ENCODE measurements around the gene CFAP46. TPM values are rescaled to one million over a fixed set of nuclear protein-coding genes. Genes with fewer than 3 reads are reported as not detected.

Gene CFAP46
- total and polyA plus RNA-seq, 10 of the 15 experiments (the other 5 are each of a cell fraction or from before 2014, with no cell fraction given) = 0.01 to 0.18 (median 0.03) TPM; not detected in 7

DNA sequence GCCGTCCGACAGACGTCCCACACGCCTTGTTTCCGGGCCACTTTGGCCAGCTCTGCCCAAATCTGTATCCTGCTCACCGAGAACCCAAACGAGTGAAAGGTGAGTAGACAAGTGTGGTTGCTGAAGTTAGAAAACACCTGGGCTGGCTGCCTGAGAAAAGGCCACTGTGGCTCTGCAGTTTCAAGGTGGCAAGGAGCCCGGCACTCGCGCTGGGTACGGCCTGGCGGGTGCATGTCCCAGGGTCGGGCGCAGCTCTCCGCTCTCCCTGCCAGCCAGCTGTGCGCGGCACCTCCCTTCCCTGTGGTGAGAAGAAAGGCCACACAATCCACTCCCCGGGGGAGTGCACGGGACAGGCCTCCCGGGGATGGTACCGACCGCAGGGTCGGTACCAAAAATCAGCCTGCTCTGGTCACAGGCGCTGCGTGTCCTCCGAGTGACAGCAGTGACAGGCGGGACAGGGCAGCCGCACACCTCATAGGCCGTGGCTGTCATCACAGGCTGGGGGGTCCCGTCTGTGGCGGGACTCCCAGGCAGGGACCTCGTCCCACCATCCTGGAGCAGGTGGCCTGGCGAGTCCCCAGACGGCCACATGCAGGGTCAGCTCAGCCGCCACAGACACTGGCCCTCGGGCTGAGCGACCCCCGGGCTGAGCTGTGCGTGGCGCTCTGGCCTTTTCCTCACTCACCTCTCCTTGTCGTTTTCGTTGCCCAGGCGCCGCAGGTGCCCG, 22.8 kb downstream of the CFAP46 start:
- no peaks in the 10 kb centered on the region for H3K4me1 ChIP-seq (ENCODE audit: control insufficient read depth, insufficient read depth, low read length)
- H3K9ac ChIP-seq (ENCODE audit: control insufficient read depth, insufficient read depth, low read length) = no peak overlapping the region
- ATAC-seq = no peak
- TF ChIP-seq IKZF2 (IDR thresholded peaks at IDR 0.05) = no peak
- TF ChIP-seq, protein P1, sequence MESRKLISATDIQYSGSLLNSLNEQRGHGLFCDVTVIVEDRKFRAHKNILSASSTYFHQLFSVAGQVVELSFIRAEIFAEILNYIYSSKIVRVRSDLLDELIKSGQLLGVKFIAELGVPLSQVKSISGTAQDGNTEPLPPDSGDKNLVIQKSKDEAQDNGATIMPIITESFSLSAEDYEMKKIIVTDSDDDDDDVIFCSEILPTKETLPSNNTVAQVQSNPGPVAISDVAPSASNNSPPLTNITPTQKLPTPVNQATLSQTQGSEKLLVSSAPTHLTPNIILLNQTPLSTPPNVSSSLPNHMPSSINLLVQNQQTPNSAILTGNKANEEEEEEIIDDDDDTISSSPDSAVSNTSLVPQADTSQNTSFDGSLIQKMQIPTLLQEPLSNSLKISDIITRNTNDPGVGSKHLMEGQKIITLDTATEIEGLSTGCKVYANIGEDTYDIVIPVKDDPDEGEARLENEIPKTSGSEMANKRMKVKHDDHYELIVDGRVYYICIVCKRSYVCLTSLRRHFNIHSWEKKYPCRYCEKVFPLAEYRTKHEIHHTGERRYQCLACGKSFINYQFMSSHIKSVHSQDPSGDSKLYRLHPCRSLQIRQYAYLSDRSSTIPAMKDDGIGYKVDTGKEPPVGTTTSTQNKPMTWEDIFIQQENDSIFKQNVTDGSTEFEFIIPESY (IDR thresholded peaks at IDR 0.05) = no peak
- no peak for TF ChIP-seq SPI1 (IDR thresholded peaks at IDR 0.05; ENCODE audit: borderline replicate concordance, insufficient read depth, low read depth, low read length)
- TF ChIP-seq RB1 (IDR thresholded peaks at IDR 0.05; ENCODE audit: borderline replicate concordance) = no peak
- no peak for TF ChIP-seq SMARCA5 (IDR thresholded peaks at IDR 0.05)
- no peak overlapping the region for H3K4me2 ChIP-seq (ENCODE audit: control insufficient read depth, insufficient read depth)
- in situ Hi-C loops (cut with MboI) (no loop called here), intact Hi-C loops (cut with micrococcal nuclease; ENCODE audit: unreplicated experiment) (no loop called here)
- no peaks in the 10 kb centered on the region for H3K9me3 ChIP-seq (replicated peaks; ENCODE audit: control insufficient read depth, insufficient read depth, low read length)
- no peaks in the 10 kb centered on the region; a peak in 1 of 4 replicates for H3K27me3 ChIP-seq (replicated peaks in 1 of 2; ENCODE audit: control insufficient read depth in 2 of 2, insufficient read depth in 2 of 2, low read length in 1 of 2)
- no peak for FAIRE-seq
- no peaks in the 10 kb centered on the region for H4K20me1 ChIP-seq (ENCODE audit: control insufficient read depth, insufficient read depth)
- no peak overlapping the region for H3K27ac ChIP-seq (ENCODE audit: control insufficient read depth, insufficient read depth)
- no peak for DNase-seq (ENCODE audit: low read depth, low spot score)
- ChIA-PET SMC1A (ENCODE audit: uncharacterized antibody, unreplicated experiment) (no interaction called here), CTCF (no interaction called here), RAD21 (ENCODE audit: unreplicated experiment) (no interaction called here), POLR2A (no interaction called here)
- H2AFZ ChIP-seq (ENCODE audit: control insufficient read depth, low read depth, low read length) = no peak overlapping the region
- 71% methylated on average over 35 of the region's 45 CpGs for WGBS (ENCODE audit: insufficient coverage, insufficient replicate concordance, low lambda C conversion rate, missing lambda C conversion rate)
- no peak overlapping the region for H3K4me3 ChIP-seq
- no TSS peak for BruUV-seq (replicated peaks)
- H3K79me2 ChIP-seq (ENCODE audit: control insufficient read depth, insufficient read depth, low read length) = no peaks in the 10 kb centered on the region
- no peaks in the 10 kb centered on the region for H3K36me3 ChIP-seq (ENCODE audit: control insufficient read depth in 2 of 2, insufficient read depth in 2 of 2, low read length in 1 of 2)
